SIG-M5 treated with dmso at 0.1 percent for 504 hours (cell line): ENCODE results near the gene DOCK7.
"Not testable (repeated sequence)": the region's sequence is repeated elsewhere in the genome, so short reads cannot be mapped to it uniquely, and the experiment has no call there.

Experiments used
- DNase-seq: peaks from one replicate; lab custom pipeline; 2025; ENCODE audit not compliant: unreplicated experiment; lab: John Stamatoyannopoulos, UW

The DOCK7 gene

DNA sequence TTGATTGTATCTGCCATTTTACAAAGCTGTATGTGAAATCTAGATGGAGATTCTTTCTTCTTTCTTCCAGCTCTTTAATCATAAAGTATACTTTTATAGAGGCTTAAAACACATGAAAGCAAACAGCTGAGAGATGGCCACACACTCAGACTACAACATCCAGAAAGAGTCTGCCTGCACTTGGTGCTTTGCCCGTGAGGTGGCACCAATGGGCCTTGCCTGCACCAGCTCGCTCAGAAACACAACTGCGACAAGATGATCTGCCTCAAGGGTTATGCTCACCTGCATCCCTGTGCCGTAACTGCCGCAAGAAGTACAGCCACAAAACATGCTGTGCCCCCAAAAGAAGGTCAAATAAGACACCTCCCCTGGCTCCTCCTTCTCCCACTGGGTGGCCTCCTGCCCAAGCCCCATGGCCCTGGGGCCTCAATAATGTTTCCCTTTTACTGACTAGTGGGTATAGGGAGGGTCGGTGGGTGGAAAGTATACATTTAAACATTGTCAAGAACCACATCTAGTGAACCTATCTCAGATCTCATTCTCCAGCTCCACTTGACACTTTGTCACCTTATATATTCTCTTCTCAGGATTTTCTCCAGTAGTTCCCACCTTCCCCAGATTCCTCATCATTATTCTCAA lies 157.6 kb downstream of the DOCK7 start:
- DNase-seq = no peak

DNA sequence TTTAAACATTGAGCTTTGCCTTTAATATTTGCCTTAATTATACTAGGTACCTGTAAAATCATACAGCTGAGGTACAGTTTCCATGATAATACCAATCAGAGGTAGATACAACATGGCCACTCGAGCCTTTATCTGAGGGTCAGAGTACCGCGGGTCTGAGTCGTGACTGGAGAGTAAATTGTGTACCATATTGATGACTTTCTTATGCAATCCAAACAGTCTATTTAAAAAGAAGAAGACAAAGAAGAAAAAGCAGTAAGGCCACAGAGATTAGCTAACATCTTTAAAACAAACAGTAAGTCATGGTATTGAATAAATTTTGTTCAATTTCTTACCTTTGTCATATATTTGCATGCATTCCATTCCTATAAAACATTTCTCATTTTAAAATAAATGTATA lies 159.0 kb downstream of the DOCK7 start:
- no peak for DNase-seq

GRCh38 chr1:62528015-62528414 lies 160.2 kb downstream of the DOCK7 start:
- no peak for DNase-seq

DNA sequence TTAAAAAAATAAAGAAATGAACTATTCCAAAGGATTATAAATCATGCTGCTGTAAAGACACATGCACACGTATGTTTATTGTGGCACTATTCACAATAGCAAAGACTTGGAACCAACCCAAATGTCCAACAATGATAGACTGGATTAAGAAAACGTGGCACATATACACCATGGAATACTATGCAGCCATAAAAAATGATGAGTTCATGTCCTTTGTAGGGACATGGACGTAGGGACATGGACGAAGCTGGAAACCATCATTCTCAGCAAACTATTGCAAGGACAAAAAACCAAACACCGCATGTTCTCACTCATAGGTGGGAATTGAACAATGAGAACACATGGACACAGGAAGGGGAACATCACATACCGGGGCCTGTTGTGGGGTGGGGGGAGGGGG lies 160.8 kb downstream of the DOCK7 start:
- not testable (repeated sequence) for DNase-seq

DNA sequence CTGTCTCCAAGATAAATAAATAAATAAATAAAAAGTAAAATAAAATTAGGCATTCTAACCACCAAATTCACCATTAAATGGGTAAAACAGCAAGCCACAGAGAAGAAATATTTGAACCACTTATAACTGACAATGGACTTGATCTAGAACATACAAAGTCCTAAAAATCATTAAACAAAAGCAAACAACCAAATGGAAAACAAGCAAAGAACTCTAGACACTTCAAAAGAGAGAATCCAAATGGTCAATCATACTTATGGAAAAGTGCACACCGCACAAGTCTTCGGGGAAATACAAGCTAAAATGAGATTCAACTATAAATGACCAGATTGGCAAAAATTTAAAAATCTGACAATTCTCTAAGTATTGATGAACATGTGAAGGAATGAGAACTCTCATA lies 164.3 kb downstream of the DOCK7 start:
- no peak for DNase-seq

DNA sequence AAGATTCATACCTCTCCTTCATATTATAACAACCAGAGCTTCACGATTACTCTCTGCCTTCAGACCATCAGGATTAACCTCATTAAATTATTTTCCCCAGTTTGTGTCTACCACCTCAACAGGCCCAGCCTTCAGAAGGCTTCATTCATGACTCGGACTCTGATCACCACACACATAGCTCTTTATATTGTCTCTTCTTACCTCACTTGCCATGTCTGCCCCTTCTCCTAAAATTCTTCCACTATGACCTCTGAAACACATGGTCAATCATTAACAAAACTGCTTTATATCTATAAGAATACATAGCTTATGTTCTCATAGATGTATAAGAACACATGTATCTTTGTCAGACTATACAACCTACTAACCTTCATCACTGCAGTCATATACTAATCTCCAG lies 171.6 kb downstream of the DOCK7 start:
- no peak for DNase-seq

DNA sequence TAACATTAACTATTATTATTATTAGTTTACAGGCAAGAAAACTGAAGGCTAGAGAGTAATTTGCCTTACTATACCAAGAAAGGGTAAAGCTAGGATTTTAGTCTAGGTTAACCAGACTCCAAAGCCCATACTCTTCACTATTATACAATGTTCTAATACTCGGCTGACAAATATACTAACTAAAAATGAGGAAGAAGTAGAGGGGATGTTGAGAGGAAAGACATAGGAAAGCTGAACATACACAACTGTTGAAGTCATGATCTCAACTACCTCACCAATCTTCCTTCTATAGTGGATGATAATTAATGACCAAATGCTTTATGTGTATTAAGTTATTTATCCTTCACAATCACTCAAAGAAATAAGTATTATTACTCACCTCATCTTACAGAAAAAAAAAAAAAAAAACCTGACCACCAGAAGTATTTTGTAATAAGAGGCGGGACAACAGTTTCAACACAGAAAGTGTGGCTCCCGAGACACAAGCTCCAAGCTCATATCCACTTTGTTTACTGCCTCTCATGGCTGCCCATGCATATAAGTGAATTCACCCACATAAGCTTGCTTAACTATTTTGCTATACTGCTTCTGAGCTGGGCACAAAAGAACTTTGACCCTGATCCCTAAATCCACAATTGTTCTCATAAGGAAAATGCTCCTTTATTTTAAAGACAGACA lies 173.3 kb downstream of the DOCK7 start:
- peak; percentile 51 for DNase-seq

DNA sequence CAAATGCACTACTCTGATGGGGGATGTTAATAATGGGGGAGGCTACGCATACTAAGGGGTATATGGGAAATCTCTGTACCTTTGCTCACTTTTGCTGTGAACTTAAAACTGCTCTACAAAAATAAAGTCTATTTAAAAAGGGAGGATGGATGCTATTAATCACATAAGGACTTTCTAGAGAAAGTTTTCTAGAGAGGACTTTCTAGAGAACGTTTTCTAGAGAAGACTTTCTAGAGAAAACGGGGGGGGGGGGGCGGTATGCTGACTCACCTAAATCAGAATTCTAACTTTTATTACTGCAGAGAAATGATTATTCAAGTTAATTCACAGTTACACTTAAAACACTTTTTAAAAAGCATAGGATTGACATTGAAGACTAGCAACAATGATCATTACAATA lies 175.2 kb downstream of the DOCK7 start:
- DNase-seq = no peak

GRCh38 chr1:62509028-62509427 lies 179.2 kb downstream of the DOCK7 start:
- DNase-seq = no peak

DNA sequence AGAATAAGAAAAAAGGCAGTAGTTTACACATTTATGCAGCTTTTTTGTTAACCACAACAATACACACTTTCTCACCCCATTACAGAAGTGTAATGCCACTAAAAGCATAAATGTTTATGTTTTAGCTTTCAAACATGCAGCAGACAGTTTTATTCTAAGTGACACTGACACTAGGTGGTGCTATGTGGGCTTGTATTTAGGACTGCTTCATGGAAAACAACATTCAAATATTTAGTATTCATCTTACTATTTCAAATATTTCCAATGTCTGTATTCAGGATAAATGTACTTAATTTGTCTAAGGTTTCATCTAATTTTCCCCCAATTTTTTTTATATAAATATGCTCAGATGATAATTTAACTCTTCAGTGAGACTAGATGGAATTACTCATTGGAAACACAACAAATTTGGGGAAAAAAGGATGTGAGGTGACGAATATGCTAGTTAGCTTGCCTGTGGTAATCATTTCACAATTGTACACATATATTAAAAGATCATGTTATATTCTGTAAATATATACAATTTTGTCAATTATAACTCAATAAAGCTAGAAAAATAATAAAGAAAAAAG lies 179.9 kb downstream of the DOCK7 start:
- peak; percentile 42 for DNase-seq

- no peak for DNase-seq
Observed at GRCh38 chr1:62500210-62500609, 188.0 kb downstream of the DOCK7 start.

DNA sequence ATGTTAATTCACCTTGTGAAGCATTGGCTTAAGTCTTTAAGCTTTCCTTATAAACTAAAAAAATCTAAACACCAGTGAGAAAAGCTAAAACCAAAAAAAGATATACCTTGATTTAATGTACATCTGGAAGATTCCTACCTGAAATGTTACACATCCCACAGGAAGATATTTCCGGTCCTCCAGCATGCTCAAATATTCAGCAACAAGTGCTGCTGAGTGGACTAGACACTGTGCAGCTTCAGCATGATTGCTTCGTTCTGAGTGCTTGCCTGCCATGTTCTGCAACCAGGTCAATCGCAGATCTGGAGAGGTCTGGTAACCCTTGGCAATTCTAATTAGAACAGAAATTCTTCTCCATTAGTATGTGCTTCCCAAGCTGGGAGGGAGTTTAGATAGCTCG lies 194.0 kb downstream of the DOCK7 start:
- DNase-seq = no peak

GRCh38 chr1:62493656-62494055 lies 194.5 kb downstream of the DOCK7 start:
- DNase-seq = no peak

GRCh38 chr1:62492521-62492920 lies 195.7 kb downstream of the DOCK7 start:
- no peak for DNase-seq

- no peak for DNase-seq
Observed at GRCh38 chr1:62487956-62488355, 200.2 kb downstream of the DOCK7 start.

DNA sequence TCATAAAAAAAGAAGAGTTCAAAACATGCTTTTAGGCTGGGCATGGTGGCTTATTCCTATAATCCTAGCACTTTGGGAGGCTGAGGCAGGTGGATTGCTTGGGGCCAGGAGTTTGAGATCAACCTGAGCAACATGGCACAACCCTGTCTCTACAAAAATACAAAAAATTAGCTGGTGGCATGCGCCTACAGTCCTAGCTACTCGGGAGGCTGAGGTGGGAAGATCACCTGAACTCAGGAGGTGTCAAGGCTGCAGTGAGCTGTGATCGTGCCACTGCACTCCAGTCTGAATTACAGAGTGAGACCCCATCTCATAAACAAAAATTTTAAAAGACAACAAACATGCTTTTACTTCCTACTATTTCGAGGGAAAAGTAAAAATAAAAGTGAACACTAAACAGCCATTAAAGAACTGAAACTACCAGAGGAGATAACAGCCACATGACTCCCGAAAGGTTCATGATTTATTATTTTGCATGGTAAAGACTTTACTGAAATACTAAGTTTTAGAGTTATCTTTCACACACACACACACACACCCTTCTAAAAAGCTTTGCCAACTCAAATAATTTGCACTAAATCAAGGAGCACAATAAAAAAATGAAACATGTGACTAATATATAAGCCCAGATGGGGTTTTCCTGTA lies 203.2 kb downstream of the DOCK7 start:
- DNase-seq = no peak

DNA sequence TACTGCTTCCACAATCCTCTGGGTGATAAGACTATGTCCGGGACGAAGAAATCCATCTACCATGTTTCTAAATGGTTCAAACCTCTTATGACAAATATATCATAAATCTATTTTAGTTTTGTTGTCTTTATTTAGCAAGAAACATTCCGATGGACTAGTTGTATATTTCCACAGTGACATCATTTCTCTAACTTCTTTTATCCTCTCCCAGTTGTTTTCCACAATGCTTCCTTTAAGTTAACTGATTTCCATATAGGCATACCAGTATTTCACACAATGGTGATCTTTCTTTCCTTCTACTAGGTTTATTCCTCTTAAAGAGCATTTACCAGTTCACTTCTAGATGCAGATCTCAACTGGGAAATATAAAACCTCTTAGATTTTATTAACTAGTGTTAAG lies 206.5 kb downstream of the DOCK7 start:
- DNase-seq = no peak

GRCh38 chr1:62476525-62477219 lies 211.5 kb downstream of the DOCK7 start:
- no peak for DNase-seq

DNA sequence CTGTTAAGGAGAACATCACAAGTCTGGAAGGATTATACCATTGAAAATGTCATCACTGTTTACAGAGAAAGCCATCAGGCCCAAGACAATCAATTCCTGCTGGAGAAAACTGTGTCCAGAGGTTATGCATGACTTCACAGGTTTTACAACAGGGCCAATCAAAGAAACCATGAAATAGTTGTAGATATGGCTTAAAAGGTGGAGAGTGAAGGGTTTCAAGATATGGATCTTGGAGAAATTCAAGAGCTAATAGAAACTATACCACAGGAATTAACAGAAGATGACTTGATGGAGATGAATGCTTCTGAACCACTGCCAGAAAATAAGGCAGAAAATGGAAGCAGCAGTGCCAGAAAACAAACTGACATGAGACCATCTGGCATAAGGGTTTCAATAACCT lies 221.1 kb downstream of the DOCK7 start:
- DNase-seq = no peak

- no peak for DNase-seq
Observed at GRCh38 chr1:62462370-62462769, 225.8 kb downstream of the DOCK7 start.

- DNase-seq = no peak
Observed at GRCh38 chr1:62457955-62458354, 230.2 kb downstream of the DOCK7 start.

GRCh38 chr1:62452951-62453350 lies 235.2 kb downstream of the DOCK7 start:
- no peak for DNase-seq
